HG03520 (cell line): ENCODE data around the gene JAK2.

ENCODE experiments used
- ATAC-seq: cut with Tn5 transposase; IDR thresholded peaks from one replicate; pipeline ENCODE4 v1.9.1; 2021; ENCODE audit warnings: mild to moderate bottlenecking, moderate library complexity; ENCODE audit not compliant: unreplicated experiment

JAK2 gene

GRCh38 chr9:5122516-5122915, 137.4 kb downstream of the JAK2 start:
- ATAC-seq: no peak

DNA sequence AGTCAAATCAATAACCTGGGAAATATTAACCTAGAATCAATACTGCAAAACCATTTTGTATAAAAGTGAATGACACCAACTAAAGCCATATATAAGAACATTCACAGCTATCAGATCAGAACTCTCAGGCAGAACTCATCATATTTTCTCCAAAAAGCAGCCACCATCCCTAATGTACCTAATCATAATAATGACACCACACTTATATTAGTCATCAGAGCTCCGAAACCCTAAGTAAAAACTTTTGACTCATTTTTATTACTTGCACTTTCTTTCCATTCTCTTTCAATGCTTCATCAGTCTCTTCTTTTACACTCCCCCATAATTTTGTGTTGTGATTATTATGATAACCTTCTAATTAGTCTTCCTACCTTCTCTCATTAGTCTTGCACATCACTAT, 155.1 kb downstream of the JAK2 start:
- no peak for ATAC-seq

DNA sequence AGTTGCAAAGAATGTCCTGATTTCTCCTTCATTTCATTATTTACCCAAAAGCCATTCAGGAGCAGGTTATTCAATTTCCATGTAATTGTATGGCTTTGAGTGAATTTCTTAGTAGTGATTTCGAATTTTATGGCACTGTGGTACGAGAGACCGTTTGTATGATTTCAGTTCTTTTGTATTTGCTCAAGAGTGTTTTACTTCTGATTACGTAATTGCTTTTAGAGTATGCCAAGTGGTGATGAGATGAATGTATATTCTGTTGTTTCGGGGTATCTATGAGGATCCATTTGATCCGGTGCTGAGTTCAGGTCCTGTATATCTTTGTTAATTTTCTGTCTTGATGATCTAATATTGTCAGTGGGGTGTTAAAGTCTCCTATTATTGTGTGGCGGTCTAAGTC, 159.1 kb downstream of the JAK2 start:
- ATAC-seq: no peak

- ATAC-seq: no peak
These were observed 161.2 kb downstream of the JAK2 start for GRCh38 chr9:5146241-5146640.
